GM12878 (cell line): ENCODE data around the gene WDR45B.

Source experiments
- EP300 ChIP-seq, 2 experiments: fragments of 150-350 bp in 1 of 2; IDR thresholded peaks; 2 replicates each; pipeline ENCODE4 v1.6.1; 2011 to 2012; ENCODE audit warnings: low read depth in 2 of 2, low read length in 2 of 2, borderline replicate concordance in 1 of 2, improper control_type of control experiment in 1 of 2, inconsistent platforms in 1 of 2; ENCODE audit not compliant: control insufficient read depth in 1 of 2
- IKZF2 ChIP-seq, 2 experiments: fragments of 450-650 bp; IDR thresholded peaks; 2 replicates each; pipeline ENCODE4 v1.6.1; 2017; ENCODE audit warnings: mild to moderate bottlenecking in 2 of 2, moderate library complexity in 2 of 2
- MXI1 ChIP-seq: fragments of 150-350 bp; IDR thresholded peaks from 2 replicates; pipeline ENCODE4 v1.6.1; 2011; ENCODE audit warnings: low read depth, mild to moderate bottlenecking, inconsistent platforms, low read length, improper control_type of control experiment
- YY1 ChIP-seq: IDR thresholded peaks from 2 replicates; pipeline ENCODE4 v1.6.1; 2011; ENCODE audit warnings: low read depth, mild to moderate bottlenecking, low read length
- TF ChIP-seq, protein P1 (sequence below): fragments of 450-650 bp; IDR thresholded peaks from 2 replicates; pipeline ENCODE4 v1.6.1; 2017; ENCODE audit warnings: mild to moderate bottlenecking, moderate library complexity
- TF ChIP-seq, protein P2 (sequence below), 3 experiments: IDR thresholded peaks in 2 of 3; conservative IDR thresholded peaks in 1 of 3; 2 replicates each; pipeline ENCODE4 v1.5.1; 2011; ENCODE audit warnings: low read depth in 3 of 3, low read length in 3 of 3, mild to moderate bottlenecking in 3 of 3, control low read depth in 2 of 3, moderate library complexity in 2 of 3, inconsistent platforms in 1 of 3, mixed read lengths in 1 of 3; ENCODE audit not compliant: control insufficient read depth in 2 of 3, insufficient read depth in 1 of 3; ENCODE audit errors: extremely low read depth in 1 of 3
- TF ChIP-seq, protein P3 (sequence below): fragments of 450-650 bp; formaldehyde crosslinking; IDR thresholded peaks from 2 replicates; pipeline ENCODE4 v1.4.0; 2020; ENCODE audit warnings: mild to moderate bottlenecking, moderate library complexity

DNA sequence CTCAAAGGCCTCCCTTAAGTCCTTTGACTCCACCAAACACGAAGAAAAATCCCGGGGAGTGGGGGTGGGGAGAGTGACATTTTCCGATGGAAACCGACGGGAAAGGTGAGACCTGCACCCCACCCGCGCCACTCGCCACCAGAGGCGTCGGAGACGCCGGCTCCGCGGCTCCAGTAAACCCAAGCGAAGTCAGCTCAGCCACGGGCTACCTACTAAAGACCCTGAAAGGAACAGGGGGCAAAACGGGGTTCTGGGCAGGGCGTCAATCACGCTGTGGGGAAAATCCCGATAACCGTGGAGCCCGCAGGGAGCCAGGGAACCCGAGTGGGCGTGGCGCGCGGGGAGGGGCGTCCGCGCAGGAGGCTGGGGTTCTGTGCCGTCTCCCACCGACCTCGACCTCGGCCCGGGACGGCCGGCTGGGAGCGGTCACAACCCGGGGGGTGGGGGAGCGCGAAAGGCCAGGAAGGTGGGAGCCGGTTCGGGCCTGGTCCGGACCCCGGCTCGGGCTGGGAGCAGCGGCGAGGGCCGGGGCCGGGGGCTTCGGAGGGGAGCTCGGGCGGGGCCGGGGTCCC lies 565 bp downstream of the WDR45B start:
- TF ChIP-seq MXI1 (no peak), YY1 (no peak), EP300 (IDR thresholded peaks at IDR 0.05; ENCODE audit: borderline replicate concordance in 1 of 2, control insufficient read depth in 1 of 2, low read depth in 2 of 2, low read length in 2 of 2) (no peak), IKZF2 (IDR thresholded peaks at IDR 0.05) (peak; percentile 41 to 64; a peak in 2 of 4 replicates)
- TF ChIP-seq, protein P1, sequence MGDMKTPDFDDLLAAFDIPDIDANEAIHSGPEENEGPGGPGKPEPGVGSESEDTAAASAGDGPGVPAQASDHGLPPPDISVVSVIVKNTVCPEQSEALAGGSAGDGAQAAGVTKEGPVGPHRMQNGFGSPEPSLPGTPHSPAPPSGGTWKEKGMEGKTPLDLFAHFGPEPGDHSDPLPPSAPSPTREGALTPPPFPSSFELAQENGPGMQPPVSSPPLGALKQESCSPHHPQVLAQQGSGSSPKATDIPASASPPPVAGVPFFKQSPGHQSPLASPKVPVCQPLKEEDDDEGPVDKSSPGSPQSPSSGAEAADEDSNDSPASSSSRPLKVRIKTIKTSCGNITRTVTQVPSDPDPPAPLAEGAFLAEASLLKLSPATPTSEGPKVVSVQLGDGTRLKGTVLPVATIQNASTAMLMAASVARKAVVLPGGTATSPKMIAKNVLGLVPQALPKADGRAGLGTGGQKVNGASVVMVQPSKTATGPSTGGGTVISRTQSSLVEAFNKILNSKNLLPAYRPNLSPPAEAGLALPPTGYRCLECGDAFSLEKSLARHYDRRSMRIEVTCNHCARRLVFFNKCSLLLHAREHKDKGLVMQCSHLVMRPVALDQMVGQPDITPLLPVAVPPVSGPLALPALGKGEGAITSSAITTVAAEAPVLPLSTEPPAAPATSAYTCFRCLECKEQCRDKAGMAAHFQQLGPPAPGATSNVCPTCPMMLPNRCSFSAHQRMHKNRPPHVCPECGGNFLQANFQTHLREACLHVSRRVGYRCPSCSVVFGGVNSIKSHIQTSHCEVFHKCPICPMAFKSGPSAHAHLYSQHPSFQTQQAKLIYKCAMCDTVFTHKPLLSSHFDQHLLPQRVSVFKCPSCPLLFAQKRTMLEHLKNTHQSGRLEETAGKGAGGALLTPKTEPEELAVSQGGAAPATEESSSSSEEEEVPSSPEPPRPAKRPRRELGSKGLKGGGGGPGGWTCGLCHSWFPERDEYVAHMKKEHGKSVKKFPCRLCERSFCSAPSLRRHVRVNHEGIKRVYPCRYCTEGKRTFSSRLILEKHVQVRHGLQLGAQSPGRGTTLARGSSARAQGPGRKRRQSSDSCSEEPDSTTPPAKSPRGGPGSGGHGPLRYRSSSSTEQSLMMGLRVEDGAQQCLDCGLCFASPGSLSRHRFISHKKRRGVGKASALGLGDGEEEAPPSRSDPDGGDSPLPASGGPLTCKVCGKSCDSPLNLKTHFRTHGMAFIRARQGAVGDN, result no peak
- TF ChIP-seq, protein P2, sequence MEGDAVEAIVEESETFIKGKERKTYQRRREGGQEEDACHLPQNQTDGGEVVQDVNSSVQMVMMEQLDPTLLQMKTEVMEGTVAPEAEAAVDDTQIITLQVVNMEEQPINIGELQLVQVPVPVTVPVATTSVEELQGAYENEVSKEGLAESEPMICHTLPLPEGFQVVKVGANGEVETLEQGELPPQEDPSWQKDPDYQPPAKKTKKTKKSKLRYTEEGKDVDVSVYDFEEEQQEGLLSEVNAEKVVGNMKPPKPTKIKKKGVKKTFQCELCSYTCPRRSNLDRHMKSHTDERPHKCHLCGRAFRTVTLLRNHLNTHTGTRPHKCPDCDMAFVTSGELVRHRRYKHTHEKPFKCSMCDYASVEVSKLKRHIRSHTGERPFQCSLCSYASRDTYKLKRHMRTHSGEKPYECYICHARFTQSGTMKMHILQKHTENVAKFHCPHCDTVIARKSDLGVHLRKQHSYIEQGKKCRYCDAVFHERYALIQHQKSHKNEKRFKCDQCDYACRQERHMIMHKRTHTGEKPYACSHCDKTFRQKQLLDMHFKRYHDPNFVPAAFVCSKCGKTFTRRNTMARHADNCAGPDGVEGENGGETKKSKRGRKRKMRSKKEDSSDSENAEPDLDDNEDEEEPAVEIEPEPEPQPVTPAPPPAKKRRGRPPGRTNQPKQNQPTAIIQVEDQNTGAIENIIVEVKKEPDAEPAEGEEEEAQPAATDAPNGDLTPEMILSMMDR (IDR thresholded peaks at IDR 0.05 in 2 of 3, conservative IDR thresholded peaks at IDR 0.05 in 1 of 3; ENCODE audit: control insufficient read depth in 2 of 3, extremely low read depth in 1 of 3, insufficient read depth in 1 of 3, low read depth in 3 of 3, low read length in 3 of 3), result peak in 2 of 3 experiments; percentile 17 to 38; a peak in 1 of 6 replicates
- TF ChIP-seq, protein P3, sequence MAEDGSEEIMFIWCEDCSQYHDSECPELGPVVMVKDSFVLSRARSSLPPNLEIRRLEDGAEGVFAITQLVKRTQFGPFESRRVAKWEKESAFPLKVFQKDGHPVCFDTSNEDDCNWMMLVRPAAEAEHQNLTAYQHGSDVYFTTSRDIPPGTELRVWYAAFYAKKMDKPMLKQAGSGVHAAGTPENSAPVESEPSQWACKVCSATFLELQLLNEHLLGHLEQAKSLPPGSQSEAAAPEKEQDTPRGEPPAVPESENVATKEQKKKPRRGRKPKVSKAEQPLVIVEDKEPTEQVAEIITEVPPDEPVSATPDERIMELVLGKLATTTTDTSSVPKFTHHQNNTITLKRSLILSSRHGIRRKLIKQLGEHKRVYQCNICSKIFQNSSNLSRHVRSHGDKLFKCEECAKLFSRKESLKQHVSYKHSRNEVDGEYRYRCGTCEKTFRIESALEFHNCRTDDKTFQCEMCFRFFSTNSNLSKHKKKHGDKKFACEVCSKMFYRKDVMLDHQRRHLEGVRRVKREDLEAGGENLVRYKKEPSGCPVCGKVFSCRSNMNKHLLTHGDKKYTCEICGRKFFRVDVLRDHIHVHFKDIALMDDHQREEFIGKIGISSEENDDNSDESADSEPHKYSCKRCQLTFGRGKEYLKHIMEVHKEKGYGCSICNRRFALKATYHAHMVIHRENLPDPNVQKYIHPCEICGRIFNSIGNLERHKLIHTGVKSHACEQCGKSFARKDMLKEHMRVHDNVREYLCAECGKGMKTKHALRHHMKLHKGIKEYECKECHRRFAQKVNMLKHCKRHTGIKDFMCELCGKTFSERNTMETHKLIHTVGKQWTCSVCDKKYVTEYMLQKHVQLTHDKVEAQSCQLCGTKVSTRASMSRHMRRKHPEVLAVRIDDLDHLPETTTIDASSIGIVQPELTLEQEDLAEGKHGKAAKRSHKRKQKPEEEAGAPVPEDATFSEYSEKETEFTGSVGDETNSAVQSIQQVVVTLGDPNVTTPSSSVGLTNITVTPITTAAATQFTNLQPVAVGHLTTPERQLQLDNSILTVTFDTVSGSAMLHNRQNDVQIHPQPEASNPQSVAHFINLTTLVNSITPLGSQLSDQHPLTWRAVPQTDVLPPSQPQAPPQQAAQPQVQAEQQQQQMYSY (CRISPR knock-in tag), result no peak
